NCI-H128 (cell line): ENCODE measurements around the gene C6orf136.

Experiments used
- DNase-seq: peaks from one replicate; lab custom pipeline; 2025; ENCODE audit not compliant: unreplicated experiment; lab: John Stamatoyannopoulos, UW

The C6orf136 gene

GRCh38 chr6:30646450-30647241 lies at the start of gene C6orf136:
TSS of gene C6orf136 (plus strand) at chr6:30647133. CDS start at chr6:30647232, 99 bp downstream.
- peak; percentile 86 for DNase-seq

DNA sequence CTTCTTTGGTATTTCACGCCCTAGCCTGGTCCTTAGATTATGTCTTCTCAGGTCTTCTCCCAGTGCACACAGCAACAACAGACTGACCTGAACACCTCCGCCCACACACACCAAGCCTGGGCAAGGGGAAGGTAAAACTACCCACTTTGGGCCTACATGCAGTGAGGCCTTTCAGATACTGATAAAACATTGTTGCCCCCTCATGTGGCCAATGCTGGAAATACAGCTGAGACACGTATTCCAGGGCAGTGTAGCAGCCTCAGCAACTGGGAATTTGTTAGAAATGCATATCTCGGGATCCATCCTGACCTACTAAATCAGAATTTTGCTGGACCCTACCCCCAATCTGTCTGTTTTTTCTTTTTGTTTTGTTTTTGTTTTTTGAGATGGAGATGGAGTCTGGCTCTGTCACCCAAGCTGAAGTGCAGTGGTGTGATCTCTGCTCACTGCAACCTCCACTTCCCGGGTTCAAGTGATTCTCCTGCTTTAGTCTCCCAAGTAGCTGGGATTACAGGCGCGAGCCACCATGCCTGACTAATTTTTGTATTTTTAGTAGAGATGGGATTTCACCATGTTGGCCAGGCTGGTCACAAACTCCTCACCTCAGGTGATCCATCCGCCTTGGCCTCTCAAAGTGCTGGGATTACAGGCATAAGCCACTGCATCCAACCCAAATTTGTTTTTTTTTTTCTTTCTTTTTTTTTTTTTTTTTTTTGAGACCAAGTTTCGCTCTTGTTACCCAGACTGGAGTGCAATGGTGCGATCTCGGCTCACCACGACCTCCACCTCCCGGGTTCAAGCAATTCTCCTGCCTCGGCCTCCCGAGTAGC lies 49.4 kb upstream of the C6orf136 start:
- peak; percentile 37 for DNase-seq

GRCh38 chr6:30598912-30599624 lies 47.9 kb upstream of the C6orf136 start:
- no peak for DNase-seq

DNA sequence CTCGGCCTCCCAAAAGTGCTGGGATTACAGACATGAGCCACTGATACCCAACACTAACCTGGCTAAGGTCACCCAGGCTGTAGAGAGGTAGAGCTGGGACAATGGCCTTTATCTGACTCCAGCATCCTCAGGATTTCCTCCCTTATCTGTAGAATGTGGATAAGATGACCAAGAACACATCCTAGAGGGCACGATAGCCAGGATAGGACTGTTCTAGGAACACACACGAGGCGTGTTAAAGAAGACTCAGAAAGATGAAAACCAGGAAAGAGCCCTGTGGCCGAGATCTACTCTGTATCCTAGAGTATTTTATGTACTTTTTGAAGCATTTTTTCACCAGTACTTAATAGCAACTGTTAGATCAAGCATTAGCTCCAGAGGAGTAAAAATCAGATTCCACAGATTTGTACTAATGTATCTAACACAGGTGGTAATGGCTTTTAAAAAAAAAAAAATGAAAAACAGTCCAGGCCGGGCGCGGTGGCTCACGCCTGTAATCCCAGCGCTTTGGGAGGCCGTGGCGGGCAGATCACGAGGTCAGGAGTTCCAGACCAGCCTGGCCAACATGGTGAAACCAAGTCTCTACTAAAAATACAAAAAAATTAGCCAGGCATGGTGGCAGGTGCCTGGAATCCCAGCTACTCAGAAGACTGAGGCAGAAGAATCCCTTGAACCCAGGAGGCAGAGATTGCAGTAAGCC lies 47.2 kb upstream of the C6orf136 start:
- DNase-seq: no peak

- no peak for DNase-seq
Measured at GRCh38 chr6:30600451-30600961, 46.4 kb upstream of the C6orf136 start.

GRCh38 chr6:30601436-30601814 lies 45.5 kb upstream of the C6orf136 start:
- DNase-seq: no peak

GRCh38 chr6:30601815-30602641 lies 44.9 kb upstream of the C6orf136 start:
- no peak for DNase-seq

DNA sequence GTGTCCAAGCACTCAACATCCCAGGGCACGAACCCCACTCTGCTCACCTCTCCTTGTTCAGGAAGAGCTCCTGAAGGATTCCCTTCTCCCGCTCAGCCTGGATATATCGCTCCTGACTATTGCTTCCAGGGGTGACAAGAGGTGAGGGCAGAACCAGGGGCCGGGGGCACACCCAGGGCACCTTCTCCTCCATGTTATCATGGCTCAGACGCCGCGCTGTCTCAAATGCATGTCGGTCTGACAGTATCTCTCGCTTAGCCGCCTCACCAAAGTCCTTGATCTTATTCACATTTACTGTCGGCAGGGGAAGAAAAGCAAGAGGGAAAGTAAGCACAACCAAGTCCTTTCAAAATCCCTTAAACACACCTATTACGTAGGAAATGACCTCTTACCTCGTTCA lies 43.0 kb upstream of the C6orf136 start:
- DNase-seq: no peak

GRCh38 chr6:30610065-30610464 lies 36.9 kb upstream of the C6orf136 start:
- no peak for DNase-seq

DNA sequence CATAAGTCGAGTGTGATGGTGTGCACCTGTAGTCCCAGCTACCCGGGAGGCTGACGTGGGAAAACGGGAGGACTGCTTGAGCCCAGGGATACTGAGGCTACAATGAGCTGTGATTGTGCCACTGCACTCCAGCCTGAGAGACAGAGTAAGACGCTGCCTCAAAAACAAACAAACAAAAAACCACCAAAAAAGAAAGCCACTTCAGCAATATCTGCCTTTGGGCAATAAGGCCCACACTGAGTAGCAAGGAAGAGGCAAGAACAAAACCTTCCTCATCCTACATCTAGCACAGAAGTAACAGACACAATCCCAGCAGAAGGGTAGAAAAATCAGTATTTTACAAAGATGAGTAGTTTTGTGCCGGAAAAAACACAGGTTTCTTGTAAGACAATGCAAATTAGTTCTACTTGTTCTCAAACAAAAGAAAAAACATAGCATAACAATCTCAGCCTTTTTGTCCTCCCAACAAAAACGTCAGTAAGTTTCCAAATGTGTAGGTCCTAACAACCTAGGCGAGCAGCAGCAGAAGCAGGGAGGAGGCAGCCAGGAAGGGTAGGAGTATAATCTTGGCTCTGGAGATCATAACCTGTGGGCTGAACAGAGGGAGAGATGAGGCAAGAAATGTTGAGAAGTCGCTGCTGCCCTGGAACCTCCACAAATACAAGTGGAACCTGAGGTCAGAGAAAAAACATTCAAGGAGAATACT lies 35.6 kb upstream of the C6orf136 start:
- no peak for DNase-seq

DNA sequence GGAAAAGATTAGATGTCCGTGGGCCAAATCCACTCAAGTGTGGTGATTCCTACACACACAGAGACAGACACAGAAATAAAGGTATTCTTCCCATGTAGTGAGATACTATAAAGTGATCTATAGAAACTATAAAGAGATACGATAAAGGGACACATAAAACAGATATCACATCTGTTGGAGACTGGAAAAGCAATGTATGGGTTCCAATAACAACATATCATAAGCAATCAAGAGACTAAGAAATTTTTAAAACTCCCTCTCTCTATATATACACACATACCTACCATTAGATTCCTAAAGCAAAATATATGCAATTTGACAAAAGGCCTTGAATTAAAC lies 35.1 kb upstream of the C6orf136 start:
- no peak for DNase-seq

- DNase-seq: no peak
Measured at GRCh38 chr6:30612213-30612612, 34.7 kb upstream of the C6orf136 start.

DNA sequence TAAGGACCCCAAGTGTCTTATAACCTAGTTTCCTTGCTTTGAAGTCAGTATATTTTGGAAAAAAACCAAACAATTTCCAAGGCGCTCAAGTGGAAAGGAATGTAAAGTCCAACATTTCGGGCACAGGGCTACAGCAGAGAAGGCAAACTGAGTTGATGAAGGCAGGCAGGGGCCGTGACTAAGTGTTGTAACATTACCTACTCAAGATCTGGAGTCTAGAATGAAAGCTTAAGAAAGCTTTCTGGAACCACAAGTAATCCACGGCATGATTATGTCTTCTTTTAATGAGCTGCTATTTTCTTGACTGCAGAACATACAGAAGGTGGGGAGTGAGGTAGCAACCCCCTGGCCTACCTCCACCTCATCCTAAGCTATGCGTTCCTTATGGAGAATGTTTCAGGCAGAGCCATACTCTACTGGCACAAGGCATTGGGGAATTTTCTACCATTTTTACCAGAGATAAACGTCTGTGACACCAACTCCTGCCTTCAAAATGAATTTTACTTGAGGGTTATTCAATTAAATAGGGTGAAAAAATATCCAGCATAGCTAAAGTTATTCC lies 34.2 kb upstream of the C6orf136 start:
- DNase-seq: no peak

DNA sequence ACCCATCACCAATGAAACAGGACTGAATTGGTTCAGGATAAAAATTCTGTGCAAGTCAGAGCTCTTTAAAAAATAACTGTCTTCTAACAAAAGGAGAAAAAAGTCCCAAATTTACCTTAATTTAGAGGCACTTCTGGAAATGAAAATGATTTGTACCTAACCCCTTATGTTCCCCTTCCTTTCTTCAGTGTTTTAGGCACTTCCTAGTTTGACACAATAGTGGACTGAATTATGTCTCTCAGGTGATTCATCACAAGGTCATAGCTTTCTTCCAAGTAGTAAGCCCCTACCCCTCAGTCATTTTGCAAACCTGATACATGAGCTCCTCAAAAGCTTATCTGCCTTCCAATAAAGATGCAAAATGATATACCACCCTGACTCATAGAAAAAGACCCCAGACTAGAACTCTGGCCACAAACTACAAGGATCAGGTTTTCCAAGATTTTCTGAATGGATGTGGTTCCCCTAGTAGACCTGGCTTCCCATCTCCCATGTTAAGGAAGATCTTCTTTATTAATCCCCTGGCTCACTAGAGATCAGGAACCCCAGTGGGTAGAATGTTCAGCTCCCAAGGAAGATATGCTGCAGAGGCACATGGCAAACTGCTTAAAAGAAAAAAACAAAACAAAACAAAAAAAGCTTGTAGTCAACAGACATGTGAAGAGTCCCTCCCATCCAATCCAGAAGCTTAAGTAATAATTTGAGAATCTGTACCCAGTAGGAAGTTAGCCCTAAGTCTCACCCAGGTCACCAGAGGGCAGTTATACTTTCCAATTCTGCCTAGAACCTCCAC lies 33.5 kb upstream of the C6orf136 start:
- DNase-seq: no peak

DNA sequence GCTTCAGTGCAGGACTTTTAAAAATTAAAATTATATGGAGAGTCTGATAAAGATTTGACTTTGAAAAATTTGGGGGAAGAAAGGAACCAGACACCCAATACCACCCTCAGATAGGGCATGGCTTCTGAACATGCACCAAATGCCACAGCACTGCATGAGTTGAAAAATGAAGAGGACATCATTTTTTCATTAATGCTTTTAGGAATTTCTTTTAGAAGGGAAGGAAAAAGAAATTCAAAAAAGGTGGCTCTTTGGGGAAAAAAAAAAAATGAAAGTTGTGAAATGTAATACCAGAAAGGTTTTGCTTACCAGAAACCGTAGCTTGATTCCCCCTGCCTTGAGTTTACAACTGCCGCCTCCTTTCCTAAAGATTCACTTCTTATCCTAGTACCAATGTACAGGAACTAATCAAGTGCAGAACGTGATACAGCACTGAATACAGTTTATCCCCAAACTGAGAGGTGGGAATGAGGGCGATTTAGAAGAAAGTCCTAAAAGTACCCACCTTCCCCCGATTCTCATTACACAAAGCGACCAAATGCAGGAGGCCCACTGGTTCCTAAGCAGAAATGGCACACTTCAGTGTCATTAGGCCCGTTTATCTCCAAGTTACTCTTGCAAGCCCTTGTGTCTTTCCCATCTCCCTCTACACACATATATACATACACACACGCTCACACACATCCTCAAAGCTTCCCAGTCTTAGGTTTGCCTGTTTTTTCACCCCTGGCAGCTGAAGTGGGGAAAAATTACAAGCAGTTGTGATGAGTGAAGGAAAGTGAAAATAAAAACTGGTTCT lies 32.7 kb upstream of the C6orf136 start:
- no peak for DNase-seq

GRCh38 chr6:30614843-30615218 lies 32.1 kb upstream of the C6orf136 start:
- DNase-seq: peak; percentile 87

- peak; percentile 40 for DNase-seq
Measured at GRCh38 chr6:30615219-30615957, 31.5 kb upstream of the C6orf136 start.
